H1 (cell line): ENCODE results near the gene C16orf54. TPM values are rescaled to one million over a fixed set of nuclear protein-coding genes. Genes with fewer than 3 reads are reported as not detected.
A peak's percentile ranks its signal among the peaks of the same experiment; 100 is the strongest.

Experiments
- CTCF ChIA-PET: fragments of 300-600 bp; sonication (Branson Sonifier 250); formaldehyde crosslinking; loops from one replicate; lab custom pipeline; 2021; ENCODE audit not compliant: partially characterized antibody; lab: Charles Lee
- POLR2A ChIA-PET: fragments of 300-600 bp; sonication (Branson Sonifier 250); formaldehyde crosslinking; loops from one replicate; lab custom pipeline; 2021; ENCODE audit warnings: inconsistent platforms; ENCODE audit not compliant: partially characterized antibody; lab: Charles Lee
- DNase-seq, 2 experiments: peaks; one replicate each; pipeline versions ENCODE4 v3.0.0 to v3.0.0-alpha.2; 2010 to 2022; ENCODE audit warnings: low spot score in 2 of 2, low read depth in 1 of 2, mixed read lengths in 1 of 2
- FAIRE-seq: peaks from 2 replicates; lab custom pipeline; 2011; peaks lifted over from hg19 to GRCh38; lab: Jason Lieb, UNC
- H2AFZ ChIP-seq: 2 replicates; pipeline ENCODE4 v1.8.1; 2012; ENCODE audit warnings: low read length, inconsistent platforms
- H2AK5ac ChIP-seq: 2 replicates; pipeline ENCODE4 v1.6.1; 2013; ENCODE audit warnings: low read depth, low read length
- H2BK120ac ChIP-seq: replicated peaks from 2 replicates; pipeline ENCODE3; 2013; ENCODE audit warnings: low read depth, low read length, inconsistent platforms
- H2BK12ac ChIP-seq: 2 replicates; pipeline ENCODE4 v1.6.1; 2013; ENCODE audit warnings: low read depth, low read length
- H2BK15ac ChIP-seq: 2 replicates; pipeline ENCODE4 v1.6.1; 2013; ENCODE audit warnings: low read length
- H2BK20ac ChIP-seq: 2 replicates; pipeline ENCODE4 v1.6.1; 2013; ENCODE audit warnings: low read length
- H2BK5ac ChIP-seq: 2 replicates; pipeline ENCODE4 v1.6.1; 2013; ENCODE audit warnings: low read depth, low read length
- H3K14ac ChIP-seq: 2 replicates; pipeline ENCODE4 v1.6.1; 2013; ENCODE audit warnings: inconsistent platforms; ENCODE audit not compliant: insufficient read length
- H3K18ac ChIP-seq: 2 replicates; pipeline ENCODE4 v1.6.1; 2013; ENCODE audit warnings: low read length; ENCODE audit errors: extremely low read depth
- H3K23ac ChIP-seq: 2 replicates; pipeline ENCODE4 v1.6.1; 2013; ENCODE audit warnings: inconsistent platforms; ENCODE audit not compliant: insufficient read length
- H3K23me2 ChIP-seq: 2 replicates; pipeline ENCODE4 v1.6.1; 2013; ENCODE audit warnings: low read depth, low read length
- H3K27ac ChIP-seq: 2 replicates; pipeline ENCODE4 v1.6.1; 2011; ENCODE audit warnings: low read depth, low read length, inconsistent platforms
- H3K27me3 ChIP-seq, 4 experiments: replicated peaks in 1 of 4; 1 replicate in 1 of 4; 2 replicates in 3 of 4; pipeline versions ENCODE4 v1.6.1 to v1.8.1; 2011 to 2013; ENCODE audit warnings: low read length in 3 of 4, mild to moderate bottlenecking in 3 of 4, inconsistent platforms in 2 of 4, mixed read lengths in 2 of 4, moderate library complexity in 1 of 4; ENCODE audit not compliant: control insufficient read depth in 3 of 4, insufficient read depth in 3 of 4; ENCODE audit errors: extremely low read depth in 1 of 4
- H3K36me3 ChIP-seq, 4 experiments: 2 replicates each; pipeline versions ENCODE4 v1.6.1 to v1.8.1; 2011 to 2013; ENCODE audit warnings: mild to moderate bottlenecking in 4 of 4, low read length in 3 of 4, moderate library complexity in 2 of 4, control low read depth in 1 of 4, inconsistent platforms in 1 of 4; ENCODE audit not compliant: insufficient read depth in 4 of 4, control insufficient read depth in 2 of 4
- H3K4ac ChIP-seq: replicated peaks from 2 replicates; pipeline ENCODE3; 2013; ENCODE audit warnings: low read length, low read depth, mixed read lengths, inconsistent platforms; ENCODE audit not compliant: insufficient read length
- H3K4me1 ChIP-seq, 4 experiments: replicated peaks in 1 of 4; 1 replicate in 1 of 4; 2 replicates in 3 of 4; pipeline versions ENCODE4 v1.6.1 to v1.8.1; 2011 to 2013; ENCODE audit warnings: low read length in 3 of 4, inconsistent platforms in 2 of 4, mixed read lengths in 1 of 4; ENCODE audit not compliant: insufficient read depth in 4 of 4, control insufficient read depth in 3 of 4
- H3K4me2 ChIP-seq, 2 experiments: 2 replicates each; pipeline versions ENCODE4 v1.6.1 to v1.8.1; 2011 to 2013; ENCODE audit warnings: low read depth in 2 of 2, low read length in 2 of 2, control low read depth in 1 of 2, inconsistent platforms in 1 of 2, mild to moderate bottlenecking in 1 of 2; ENCODE audit not compliant: insufficient read depth in 1 of 2
- H3K4me3 ChIP-seq, 4 experiments: fragments of 200-600, 300-600 bp in 1 of 4; sonication (generic), shearing (Covaris generic), sonication (Bioruptor Twin) in 1 of 4; 2 replicates each; pipeline versions ENCODE4 v1.5.1 to v1.8.1; 2011 to 2016; ENCODE audit warnings: low read length in 4 of 4, low read depth in 3 of 4, control low read depth in 2 of 4, inconsistent platforms in 2 of 4, mild to moderate bottlenecking in 2 of 4, mixed read lengths in 1 of 4, moderate library complexity in 1 of 4; ENCODE audit not compliant: insufficient read depth in 2 of 4; ENCODE audit errors: extremely low read depth in 1 of 4
- H3K56ac ChIP-seq: replicated peaks from 2 replicates; pipeline ENCODE3; 2013; ENCODE audit warnings: low read depth, mild to moderate bottlenecking, mixed read lengths, low read length, inconsistent platforms; ENCODE audit not compliant: insufficient read length
- H3K79me1 ChIP-seq: 2 replicates; pipeline ENCODE4 v1.6.1; 2013; ENCODE audit warnings: low read depth, low read length, control low read depth
- H3K79me2 ChIP-seq, 2 experiments: 2 replicates each; pipeline versions ENCODE4 v1.6.1 to v1.8.1; 2012 to 2013; ENCODE audit warnings: low read length in 2 of 2, mild to moderate bottlenecking in 2 of 2, inconsistent platforms in 1 of 2; ENCODE audit not compliant: insufficient read depth in 2 of 2, control insufficient read depth in 1 of 2
- H3K9ac ChIP-seq, 4 experiments: replicated peaks in 1 of 4; 1 replicate in 1 of 4; 2 replicates in 3 of 4; pipeline versions ENCODE4 v1.6.1 to v1.8.1; 2011 to 2013; ENCODE audit warnings: low read depth in 3 of 4, low read length in 3 of 4, control low read depth in 2 of 4, mild to moderate bottlenecking in 2 of 4, moderate library complexity in 2 of 4, inconsistent platforms in 1 of 4; ENCODE audit errors: extremely low read depth in 1 of 4
- H3K9me3 ChIP-seq, 2 experiments: 2 replicates each; pipeline versions ENCODE4 v1.6.1 to v1.8.1; 2012 to 2013; ENCODE audit warnings: mild to moderate bottlenecking in 2 of 2, moderate library complexity in 2 of 2, control low read depth in 1 of 2, inconsistent platforms in 1 of 2, low read depth in 1 of 2, low read length in 1 of 2, mixed read lengths in 1 of 2; ENCODE audit not compliant: insufficient read depth in 2 of 2
- H4K20me1 ChIP-seq, 2 experiments: replicated peaks in 1 of 2; 2 replicates each; pipeline versions ENCODE3 to v1.8.1; 2011 to 2013; ENCODE audit warnings: inconsistent platforms in 2 of 2, low read length in 2 of 2, mild to moderate bottlenecking in 1 of 2; ENCODE audit not compliant: insufficient read depth in 2 of 2, control insufficient read depth in 1 of 2
- H4K5ac ChIP-seq: 2 replicates; pipeline ENCODE4 v1.6.1; 2013; ENCODE audit warnings: low read length, low read depth, mixed read lengths, inconsistent platforms; ENCODE audit not compliant: insufficient read length
- H4K8ac ChIP-seq: 2 replicates; pipeline ENCODE4 v1.8.0; 2013; ENCODE audit warnings: mild to moderate bottlenecking, moderate library complexity, low read length, inconsistent platforms; ENCODE audit not compliant: insufficient read depth; ENCODE audit errors: extremely low read depth
- H4K91ac ChIP-seq: replicated peaks from 2 replicates; pipeline ENCODE3; 2013; ENCODE audit warnings: low read length, mixed read lengths, inconsistent platforms; ENCODE audit not compliant: insufficient read length
- POLR2A ChIP-seq, 2 experiments: IDR thresholded peaks; 1 replicate in 1 of 2; 2 replicates in 1 of 2; pipeline ENCODE4 v1.6.1; 2011; ENCODE audit warnings: low read depth in 2 of 2, low read length in 2 of 2, mild to moderate bottlenecking in 2 of 2; ENCODE audit errors: control extremely low read depth in 1 of 2
- YY1 ChIP-seq: IDR thresholded peaks from 2 replicates; pipeline ENCODE4 v1.6.1; 2011; ENCODE audit warnings: low read depth, mild to moderate bottlenecking, low read length
- WGBS, 2 experiments: shearing (Covaris generic) in 1 of 2; methylation state at CpG; one replicate each; pipeline versions ENCODE4 v1.1.6 to v1.1.7; 2013 to 2015; ENCODE audit warnings: low lambda C conversion rate in 2 of 2, mixed read lengths in 2 of 2, inconsistent platforms in 1 of 2, low coverage in 1 of 2, missing lambda C conversion rate in 1 of 2; ENCODE audit not compliant: insufficient replicate concordance in 2 of 2, insufficient coverage in 1 of 2, insufficient read length in 1 of 2; ENCODE audit errors: extremely low coverage in 1 of 2, missing lambda C conversion rate in 1 of 2; 5-methylcytosine and 5-hydroxymethylcytosine counted together
- polyA plus RNA-seq, 7 experiments: library from polyadenylated mRNA; depleted of rRNA in 3 of 7; stranded (reverse) in 5 of 7; unstranded in 2 of 7; fragments of >200 nt in 5 of 7; fragments of 200-250 nt in 2 of 7; gene quantifications; 1 replicate in 5 of 7; 2 replicates in 1 of 7; 4 replicates in 1 of 7; pipeline versions ENCODE4 v1.2.1 to v1.2.3, GENCODE V29; 2011 to 2013; ENCODE audit warnings: missing spikeins in 2 of 7, mixed read lengths in 2 of 7
- total RNA-seq: library from RNA; stranded (reverse); fragmentation: NEBNext Ultra II Directional; extraction: Animal tissue kit (Norgen Biotek cat#: 25700); gene quantifications from 2 replicates; pipeline ENCODE4 v1.2.1, GENCODE V29; 2021

The C16orf54 gene
- total and polyA plus RNA-seq, 2 of the 8 experiments (the other 6 are each of a cell fraction or from before 2014, with no cell fraction given): not detected

DNA sequence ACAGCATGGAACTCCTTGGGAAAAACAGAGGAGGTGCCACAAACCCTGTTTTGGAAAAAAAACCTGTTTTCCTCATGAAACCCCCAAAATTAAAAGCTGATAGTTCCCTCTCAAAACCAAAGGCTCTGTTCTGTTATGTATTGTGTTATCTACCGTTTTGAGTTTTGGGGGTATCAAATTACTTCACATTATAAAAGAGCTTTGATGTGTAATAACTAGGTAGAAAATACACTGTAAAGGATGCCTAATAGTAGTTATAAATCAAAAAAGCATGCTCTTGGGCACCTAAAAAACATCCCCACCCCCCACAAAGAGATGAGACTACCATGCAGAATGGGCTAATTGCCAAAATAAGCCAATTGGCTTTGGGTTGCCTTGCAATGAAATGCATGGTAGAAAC lies 30.8 kb downstream of the C16orf54 start:
- Histone ChIP-seq H4K91ac (no peak overlapping the region), H3K79me2 (peaks cover 10 to 85% of the 10 kb centered on the region in 2 experiments), H4K20me1 (peaks cover 5% of the 10 kb centered on the region in 2 experiments), H3K79me1 (peaks cover 3% of the 10 kb centered on the region), H3K23ac (no peak overlapping the region), H4K5ac (no peak overlapping the region), H3K56ac (no peak overlapping the region), H4K8ac (no peak overlapping the region), H2BK12ac (no peak overlapping the region), H2AFZ (no peak overlapping the region), H3K27ac (no peak overlapping the region), H3K18ac (no peak overlapping the region), H3K4ac (no peak overlapping the region), H2BK5ac (no peak overlapping the region), H3K9me3 (no peaks in the 10 kb centered on the region), H3K4me3 (no peak overlapping the region), H3K23me2 (peaks cover 3% of the 10 kb centered on the region; the same call in 1 of the 2 replicates), H3K14ac (no peak overlapping the region), H3K9ac (no peak overlapping the region), H3K27me3 (no peaks in the 10 kb centered on the region), H3K36me3 (peaks cover 5 to 72% (median 26%) of the 10 kb centered on the region in 4 experiments), H2BK20ac (no peak overlapping the region), H3K4me1 (peaks cover 2 to 14% (median 4%) of the 10 kb centered on the region in 4 experiments; a peak in 5 of 7 replicates), H2AK5ac (no peak overlapping the region), H2BK120ac (no peak overlapping the region), H3K4me2 (no peak overlapping the region), H2BK15ac (no peak overlapping the region)
- DNase-seq (no peak), FAIRE-seq (no peak)
- ChIA-PET POLR2A (interaction anchor here (0.6 to 26.3 kb wide), 12 partner anchors 9 to 299 kb away, joined by 3 to 490 read pairs (median 4); no protein-coding TSS in a partner anchor), CTCF (interaction anchor here (1.2 to 12.2 kb wide), 6 partner anchors 13 to 133 kb away, joined by 3 to 138 read pairs (median 6); no protein-coding TSS in a partner anchor)
- WGBS, 2 experiments: 91% methylated on average over 1 of the region's 1 CpG; no CpG with 5 or more reads in 1 of the 2 experiments
- TF ChIP-seq YY1: no peak
- TF ChIP-seq POLR2A (IDR thresholded peaks at IDR 0.05; ENCODE audit: control extremely low read depth in 1 of 2, low read depth in 2 of 2, low read length in 2 of 2): peak in 1 of 2 experiments; percentile 5; a peak in 1 of 3 replicates
